ENCODE results near the gene FAM131B.
A peak's percentile ranks its signal among the peaks of the same experiment; 100 is the strongest.

Gene FAM131B

GRCh38 chr7:143382126-143382790, 19.7 kb upstream of the FAM131B start:
- no peak for DNase-seq (ENCODE audit: low read depth)

GRCh38 chr7:143381427-143382125, 19.1 kb upstream of the FAM131B start:
- peak; percentile 74 for DNase-seq (ENCODE audit: low read depth)

- peak; percentile 93 for DNase-seq (ENCODE audit: low read depth)
Measured at GRCh38 chr7:143380646-143381426, 18.3 kb upstream of the FAM131B start, which contains the start of gene ZYX. TSS of gene ZYX (plus strand) at chr7:143381345. CDS start at chr7:143381572, 227 bp downstream.

GRCh38 chr7:143380260-143380645, 17.7 kb upstream of the FAM131B start:
- peak; percentile 82 for DNase-seq (ENCODE audit: low read depth)

GRCh38 chr7:143379611-143380259, 17.2 kb upstream of the FAM131B start:
- DNase-seq (ENCODE audit: low read depth) = no peak

- DNase-seq (ENCODE audit: low read depth) = no peak
Measured at GRCh38 chr7:143376396-143376795, 13.9 kb upstream of the FAM131B start.

- DNase-seq (ENCODE audit: low read depth) = no peak
Measured at GRCh38 chr7:143375298-143376034, 13.0 kb upstream of the FAM131B start.

- no peak for DNase-seq (ENCODE audit: low read depth)
Measured at GRCh38 chr7:143374561-143374960, 12.0 kb upstream of the FAM131B start.

- no peak for DNase-seq (ENCODE audit: low read depth)
Measured at GRCh38 chr7:143373255-143373794, 10.8 kb upstream of the FAM131B start.

- no peak for DNase-seq (ENCODE audit: low read depth)
Measured at GRCh38 chr7:143372070-143372469, 9.6 kb upstream of the FAM131B start.

- no peak for DNase-seq (ENCODE audit: low read depth)
Measured at GRCh38 chr7:143369678-143370651, 7.5 kb upstream of the FAM131B start.

- no peak for DNase-seq (ENCODE audit: low read depth)
Measured at GRCh38 chr7:143368387-143368786, 5.9 kb upstream of the FAM131B start.

- no peak for DNase-seq (ENCODE audit: low read depth)
Measured at GRCh38 chr7:143367972-143368371, 5.5 kb upstream of the FAM131B start.

- no peak for DNase-seq (ENCODE audit: low read depth)
Measured at GRCh38 chr7:143363016-143363937, 764 bp upstream of the FAM131B start.

- no peak for DNase-seq (ENCODE audit: low read depth)
Measured at GRCh38 chr7:143361552-143362130, 872 bp downstream of the FAM131B start.

- DNase-seq (ENCODE audit: low read depth) = no peak
Measured at GRCh38 chr7:143360788-143361551, 1.5 kb downstream of the FAM131B start.

- DNase-seq (ENCODE audit: low read depth) = no peak
Measured at GRCh38 chr7:143359771-143360353, 2.7 kb downstream of the FAM131B start.
